GM12874 (cell line): ENCODE measurements around the gene LAMA4.

Experiments used
- CTCF ChIP-seq: IDR thresholded peaks from 2 replicates; pipeline ENCODE4 v1.5.1; 2011; ENCODE audit warnings: low read depth, mild to moderate bottlenecking, control low read depth, low read length, moderate library complexity; ENCODE audit not compliant: insufficient read depth

The LAMA4 gene

GRCh38 chr6:112114577-112115223 is 139.7 kb downstream of the LAMA4 start:
- no peak for TF ChIP-seq CTCF

DNA sequence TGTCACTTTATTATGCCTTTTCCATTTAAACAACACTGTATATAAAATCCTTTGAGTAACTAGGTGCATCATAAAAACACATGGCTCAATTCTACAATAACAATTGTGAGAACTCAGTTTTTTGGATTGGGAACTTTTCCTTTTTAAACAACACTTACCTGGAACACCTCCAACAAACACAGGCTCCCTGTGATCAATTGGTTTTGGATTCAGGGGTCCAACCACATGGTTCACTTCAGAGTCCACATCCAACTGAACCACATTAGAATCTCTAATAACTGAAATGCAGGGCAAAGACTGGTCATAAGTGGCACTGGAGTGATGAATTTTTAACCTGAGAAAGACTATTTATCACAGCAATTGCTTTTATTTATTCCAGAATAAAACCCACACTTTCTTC is 140.4 kb downstream of the LAMA4 start:
- TF ChIP-seq CTCF: no peak

DNA sequence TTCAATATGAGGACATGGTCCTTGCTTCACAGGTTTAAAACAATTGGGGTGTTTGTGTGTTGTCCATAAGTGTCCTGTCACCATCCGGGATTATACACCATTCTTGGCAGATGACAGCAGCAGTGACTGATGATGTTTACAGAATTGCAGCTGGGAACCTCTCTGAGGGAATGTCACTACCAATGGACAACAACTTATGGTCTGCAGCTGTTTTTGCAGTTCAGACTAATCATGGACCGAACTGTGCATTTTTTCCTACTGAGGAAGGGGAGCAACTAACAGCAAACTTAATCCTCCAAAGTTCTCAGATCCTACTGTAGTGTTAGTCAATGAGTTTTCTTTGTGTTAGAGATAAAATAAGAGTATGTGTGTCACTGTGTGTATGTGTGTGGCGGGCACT is 140.9 kb downstream of the LAMA4 start:
- no peak for TF ChIP-seq CTCF

DNA sequence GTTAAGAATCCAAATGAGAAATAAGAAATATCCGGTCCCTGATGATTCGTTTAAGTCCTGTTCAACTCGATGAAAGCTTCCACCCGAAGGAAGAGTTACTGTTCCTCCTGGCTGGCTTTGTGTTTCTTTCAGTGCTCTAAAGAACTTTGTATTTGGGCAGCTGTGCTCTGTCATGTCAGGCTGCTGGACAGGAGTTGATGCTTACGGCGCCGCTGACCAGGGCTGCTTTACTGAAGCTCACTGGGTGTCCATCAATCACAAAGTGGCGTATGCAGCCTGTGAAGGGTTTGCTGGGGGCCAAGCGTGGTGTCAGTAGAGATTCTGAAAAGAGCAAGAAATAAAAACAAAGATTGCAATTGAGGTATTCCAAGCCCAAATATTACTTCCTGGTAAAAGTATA is 145.1 kb downstream of the LAMA4 start:
- no peak for TF ChIP-seq CTCF

GRCh38 chr6:112106562-112106961 is 147.8 kb downstream of the LAMA4 start:
- no peak for TF ChIP-seq CTCF

DNA sequence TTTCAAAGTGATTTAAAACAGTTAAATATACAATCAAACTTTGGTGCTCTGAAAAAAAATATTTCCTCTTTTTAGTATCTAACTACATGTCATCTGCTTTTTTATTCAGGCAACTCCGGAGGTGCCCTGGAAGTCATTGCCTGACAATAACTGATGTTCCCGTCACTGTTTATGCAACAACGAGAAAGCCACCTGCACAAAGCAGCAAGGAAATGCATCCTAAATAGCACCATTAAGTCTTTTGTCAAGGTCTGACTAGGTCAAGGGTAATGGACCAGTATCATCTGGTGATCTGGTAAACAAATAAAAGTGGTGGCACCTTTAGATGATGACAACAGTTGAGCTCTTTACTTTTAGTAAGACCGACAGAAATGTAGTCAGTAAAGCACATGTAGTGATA is 153.8 kb downstream of the LAMA4 start:
- TF ChIP-seq CTCF: no peak

- TF ChIP-seq CTCF: no peak
These were observed 157.5 kb downstream of the LAMA4 start for GRCh38 chr6:112096901-112097300.
